Activated CD4-positive, alpha-beta memory T cell treated with anti-CD3 and anti-CD28 coated beads for 36 hours (primary cell): ENCODE data around the gene L3MBTL2. TPM values are rescaled to one million over a fixed set of nuclear protein-coding genes. Genes with fewer than 3 reads are reported as not detected.

ENCODE experiments used
- CTCF ChIA-PET: fragments of 350-600 bp; sonication (Branson Sonifier 250); formaldehyde crosslinking; loops from one replicate; lab custom pipeline; 2021; ENCODE audit warnings: antibody characterized with exemption, inconsistent platforms; lab: Charles Lee
- POLR2A ChIA-PET: fragments of 350-600 bp; sonication (Branson Sonifier 250); formaldehyde crosslinking; loops from one replicate; lab custom pipeline; 2021; ENCODE audit warnings: antibody characterized with exemption; lab: Charles Lee
- DNase-seq: peaks from one replicate; pipeline ENCODE4 v3.0.0-alpha.2; 2020
- H3K27ac Mint-ChIP-seq: one replicate; pipeline ENCODE4 v1.8.0; 2021; ENCODE audit warnings: mixed read lengths
- H3K27me3 Mint-ChIP-seq: one replicate; pipeline ENCODE4 v1.8.0; 2021; ENCODE audit warnings: mixed read lengths
- H3K36me3 Mint-ChIP-seq: one replicate; pipeline ENCODE4 v1.8.0; 2021; ENCODE audit warnings: mixed read lengths
- H3K4me1 Mint-ChIP-seq: one replicate; pipeline ENCODE4 v1.8.0; 2021; ENCODE audit warnings: low read depth, mixed read lengths
- H3K4me3 Mint-ChIP-seq: one replicate; pipeline ENCODE4 v1.8.0; 2021; ENCODE audit warnings: mild to moderate bottlenecking, mixed read lengths
- H3K9me3 Mint-ChIP-seq: one replicate; pipeline ENCODE4 v1.8.0; 2021; ENCODE audit warnings: mixed read lengths
- intact Hi-C: fragments of 100-400 bp; cut with micrococcal nuclease; formaldehyde crosslinking; loops from one replicate; pipeline ENCODE4 v1.15.1; 2023
- total RNA-seq, 2 experiments: library from RNA; stranded (reverse); gene quantifications; one replicate each; pipeline ENCODE4 v1.2.3, GENCODE V29; 2021

L3MBTL2 gene
- total RNA-seq, 2 experiments from 2014 or later, result 27.3 to 31.0 TPM

GRCh38 chr22:41237036-41237706 lies 32.1 kb downstream of the L3MBTL2 start:
- Mint-ChIP-seq H3K4me3 (peak overlapping the region; percentile 64), H3K9me3 (no peaks in the 10 kb centered on the region), H3K27ac (no peak overlapping the region), H3K4me1 (peaks cover 11% of the 10 kb centered on the region), H3K27me3 (no peaks in the 10 kb centered on the region), H3K36me3 (no peaks in the 10 kb centered on the region)
- DNase-seq, result no peak
- CTCF ChIA-PET, result interaction anchor here (0.6 to 3.6 kb wide), 48 partner anchors 8 to 739 kb away, joined by 3 to 139 read pairs (median 4); partner anchors contain the start of genes RBX1 and TEF
- intact Hi-C loops, result loop anchor here (1.0 kb wide), 1 partner anchor 315 kb away; no protein-coding TSS in a partner anchor
- POLR2A ChIA-PET, result interaction anchor here (0.7 to 1.4 kb wide), 4 partner anchors 11 to 232 kb away, joined by 3 to 6 read pairs (median 3); partner anchors contain the start of genes ACO2, EP300 and PHF5A

DNA sequence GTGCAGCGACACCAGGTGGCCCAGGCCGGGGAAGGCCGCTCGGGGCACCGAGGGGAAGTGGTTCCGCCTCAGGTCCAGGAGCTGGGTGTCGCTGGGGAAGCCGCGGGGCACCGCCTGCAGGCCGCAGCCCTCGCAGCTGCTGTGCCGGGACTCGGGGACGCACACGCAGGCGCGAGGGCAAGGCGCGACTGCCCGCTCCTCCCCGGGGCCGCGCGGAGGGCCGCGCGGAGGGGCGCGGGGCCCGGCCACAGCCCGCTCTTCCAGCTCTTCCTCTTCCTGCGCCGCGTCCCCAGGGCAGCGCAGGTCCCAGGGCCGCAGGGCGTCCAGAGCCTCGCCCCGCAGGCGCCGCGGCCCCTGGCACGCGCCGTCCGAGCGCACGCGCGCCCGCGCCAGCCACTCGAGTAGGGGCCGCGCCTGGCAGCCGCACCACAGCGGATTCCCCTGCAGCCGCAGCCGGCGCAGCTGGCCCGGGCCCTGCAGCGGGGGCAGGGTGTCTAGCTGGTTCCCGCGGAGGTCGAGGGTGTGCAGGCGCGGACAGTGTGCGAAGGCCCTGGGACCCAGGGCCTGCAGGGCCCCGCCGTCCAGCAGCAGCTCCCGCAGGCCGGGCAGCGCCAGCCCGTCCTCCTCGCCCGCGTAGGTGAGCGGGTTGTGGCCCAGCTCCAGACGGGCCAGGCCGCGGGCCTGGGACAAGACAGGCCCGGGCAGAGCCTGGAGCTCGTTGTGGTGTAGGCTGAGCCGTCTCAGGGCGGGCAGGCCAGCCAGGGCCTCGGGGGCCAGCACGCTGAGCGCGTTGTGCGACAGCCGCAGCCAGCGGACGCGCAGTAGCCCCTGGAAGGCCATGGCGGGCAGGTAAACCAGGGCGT lies 32.8 kb downstream of the L3MBTL2 start:
- Mint-ChIP-seq H3K27me3 (no peaks in the 10 kb centered on the region), H3K27ac (no peak overlapping the region), H3K4me1 (peaks cover 11% of the 10 kb centered on the region), H3K9me3 (no peaks in the 10 kb centered on the region), H3K36me3 (no peaks in the 10 kb centered on the region), H3K4me3 (no peak overlapping the region)
- ChIA-PET POLR2A (interaction anchor here (0.7 to 1.4 kb wide), 5 partner anchors 10 to 231 kb away, joined by 3 to 6 read pairs (median 3); partner anchors contain the start of genes ACO2, EP300 and PHF5A), CTCF (interaction anchor here (0.5 to 3.6 kb wide), 51 partner anchors 8 to 739 kb away, joined by 3 to 139 read pairs (median 4); partner anchors contain the start of genes RBX1 and TEF)
- intact Hi-C loops, result loop anchor here (1.0 kb wide), 1 partner anchor 316 kb away; no protein-coding TSS in a partner anchor
- DNase-seq, result peak; percentile 89

DNA sequence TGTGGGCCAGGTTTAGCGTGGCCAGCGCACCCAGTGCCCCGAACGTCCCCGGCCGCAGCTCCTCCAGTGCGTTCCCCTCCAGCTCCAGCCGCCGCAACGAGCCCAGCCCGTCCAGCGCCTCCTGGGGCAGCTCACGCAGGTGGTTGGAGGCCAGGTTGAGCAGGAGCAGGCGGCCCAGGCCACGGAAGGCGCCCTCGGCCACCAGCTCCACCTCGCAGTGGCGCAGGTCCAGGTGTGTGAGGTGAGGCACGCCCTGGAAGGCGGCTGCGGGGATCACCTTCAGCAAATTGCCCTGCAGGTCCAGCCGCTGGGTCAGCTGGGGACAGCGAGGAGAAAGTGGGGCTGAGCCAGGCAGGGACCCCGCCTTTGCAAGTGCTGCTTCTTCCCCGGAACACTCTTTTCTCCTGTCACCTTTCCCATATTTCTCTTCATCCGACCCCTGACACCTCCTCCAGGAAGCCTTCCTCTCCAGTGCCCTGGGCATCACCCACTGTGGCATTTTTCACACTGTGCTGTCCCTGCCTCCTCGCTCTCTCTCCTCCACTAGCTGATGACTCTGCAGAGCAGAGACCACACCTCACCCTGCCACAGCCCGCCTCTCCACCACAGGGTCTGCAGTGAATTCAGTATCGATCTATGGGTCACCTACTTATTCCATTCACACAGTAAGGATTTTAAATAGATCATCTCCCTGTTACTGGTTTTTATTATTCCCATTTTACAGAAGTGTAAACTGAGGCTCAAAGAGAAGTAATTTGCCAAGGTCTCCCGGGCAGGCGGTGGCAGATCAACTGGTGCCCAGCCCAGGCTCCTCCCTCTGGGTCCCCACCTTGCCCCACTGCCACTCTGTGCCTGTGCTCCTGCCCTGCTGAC lies 33.7 kb downstream of the L3MBTL2 start:
- intact Hi-C loops, result no loop called here
- DNase-seq, result no peak
- peaks cover 2% of the 10 kb centered on the region for H3K36me3 Mint-ChIP-seq
- H3K27ac Mint-ChIP-seq, result no peak overlapping the region
- H3K9me3 Mint-ChIP-seq, result no peaks in the 10 kb centered on the region
- peak overlapping the region; percentile 44 for H3K4me3 Mint-ChIP-seq
- CTCF ChIA-PET, result interaction anchor here (0.6 to 3.6 kb wide), 16 partner anchors 9 to 740 kb away, joined by 3 to 139 read pairs (median 6); partner anchors contain the start of gene RBX1
- peaks cover 11% of the 10 kb centered on the region for H3K4me1 Mint-ChIP-seq
- no peaks in the 10 kb centered on the region for H3K27me3 Mint-ChIP-seq
- POLR2A ChIA-PET, result interaction anchor here (0.9 kb wide), 1 partner anchor 21 kb away, joined by 3 read pairs; no protein-coding TSS in a partner anchor

DNA sequence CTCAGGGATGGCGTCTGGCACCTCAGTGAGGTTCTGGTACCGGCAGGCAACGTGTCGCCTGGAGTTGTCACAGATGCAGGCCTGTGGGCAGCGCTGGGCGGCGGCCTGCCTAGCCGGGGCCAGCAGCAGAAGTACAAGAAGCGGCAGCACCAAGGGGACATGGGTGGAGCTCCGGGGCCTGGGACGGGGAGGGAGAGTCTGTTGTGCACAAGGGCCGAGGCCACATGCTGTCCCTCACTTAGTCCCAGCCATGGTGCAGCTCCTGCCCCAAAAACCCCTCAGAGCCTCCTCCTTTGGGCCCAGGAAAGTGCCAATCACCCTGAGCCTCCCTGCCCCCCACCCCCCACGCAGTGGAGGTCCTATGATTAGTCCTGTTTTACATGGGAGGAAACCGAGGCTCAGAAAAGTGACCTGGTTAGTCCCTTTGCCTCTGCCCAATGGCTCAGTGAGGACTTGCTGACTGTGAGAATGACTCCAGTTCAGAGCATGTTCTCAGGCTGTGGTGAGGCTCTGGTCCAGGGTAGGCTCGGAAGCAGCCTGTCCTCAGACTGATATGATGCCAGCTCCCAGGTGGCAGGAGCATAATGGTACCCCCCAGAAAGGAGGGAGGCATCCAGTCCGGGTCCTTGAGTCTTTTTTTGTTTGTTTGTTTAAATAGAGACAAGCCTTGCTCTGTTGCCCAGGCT lies 34.5 kb downstream of the L3MBTL2 start:
- CTCF ChIA-PET, result interaction anchor here (0.6 kb wide), 1 partner anchor 382 kb away, joined by 3 read pairs; no protein-coding TSS in a partner anchor

GRCh38 chr22:41240377-41241132 lies 35.4 kb downstream of the L3MBTL2 start, which contains the start of gene CHADL:
TSS of gene CHADL (minus strand) at chr22:41240931. CDS start at chr22:41240881, 50 bp downstream.
- Mint-ChIP-seq H3K4me3 (no peak within 1 kb of the TSS), H3K27ac (no peak within 1 kb of the TSS), H3K9me3 (no peaks in the 10 kb centered on the region), H3K36me3 (peaks cover 2% of the 10 kb centered on the region), H3K27me3 (no peaks in the 10 kb centered on the region), H3K4me1 (peaks cover 11% of the 10 kb centered on the region)
- CTCF ChIA-PET, result no interaction called here
- no peak for DNase-seq
- POLR2A ChIA-PET, result no interaction called here
- intact Hi-C loops, result no loop called here

More for the DNA sequence above, 34.5 kb downstream of the L3MBTL2 start:
- peaks cover 2% of the 10 kb centered on the region for H3K36me3 Mint-ChIP-seq
- H3K4me3 Mint-ChIP-seq, result no peak overlapping the region
- no peak overlapping the region for H3K27ac Mint-ChIP-seq
- intact Hi-C loops, result no loop called here
- DNase-seq, result no peak
- POLR2A ChIA-PET, result no interaction called here
- peaks cover 11% of the 10 kb centered on the region for H3K4me1 Mint-ChIP-seq
- H3K27me3 Mint-ChIP-seq, result no peaks in the 10 kb centered on the region
- no peaks in the 10 kb centered on the region for H3K9me3 Mint-ChIP-seq

GRCh38 chr22:41241133-41241676 lies 36.1 kb downstream of the L3MBTL2 start:
- H3K27me3 Mint-ChIP-seq, result no peaks in the 10 kb centered on the region
- no peak overlapping the region for H3K27ac Mint-ChIP-seq
- peaks cover 2% of the 10 kb centered on the region for H3K36me3 Mint-ChIP-seq
- CTCF ChIA-PET, result no interaction called here
- POLR2A ChIA-PET, result no interaction called here
- no peaks in the 10 kb centered on the region for H3K9me3 Mint-ChIP-seq
- peaks cover 11% of the 10 kb centered on the region for H3K4me1 Mint-ChIP-seq
- no peak for DNase-seq
- no peak overlapping the region for H3K4me3 Mint-ChIP-seq
- intact Hi-C loops, result no loop called here

GRCh38 chr22:41242396-41243117 lies 37.4 kb downstream of the L3MBTL2 start:
- no peak overlapping the region for H3K27ac Mint-ChIP-seq
- DNase-seq, result no peak
- no peaks in the 10 kb centered on the region for H3K27me3 Mint-ChIP-seq
- H3K4me1 Mint-ChIP-seq, result peaks cover 2% of the 10 kb centered on the region
- intact Hi-C loops, result no loop called here
- ChIA-PET CTCF (interaction anchor here (1.1 kb wide), 1 partner anchor 12 kb away, joined by 4 read pairs; no protein-coding TSS in a partner anchor), POLR2A (interaction anchor here (1.2 kb wide), 1 partner anchor 12 kb away, joined by 3 read pairs; no protein-coding TSS in a partner anchor)
- H3K4me3 Mint-ChIP-seq, result no peak overlapping the region
- peaks cover 8% of the 10 kb centered on the region for H3K36me3 Mint-ChIP-seq
- no peaks in the 10 kb centered on the region for H3K9me3 Mint-ChIP-seq

- H3K36me3 Mint-ChIP-seq, result peaks cover 12% of the 10 kb centered on the region
- POLR2A ChIA-PET, result interaction anchor here (0.6 to 1.2 kb wide), 3 partner anchors 9 to 330 kb away, joined by 3 to 4 read pairs (median 3); no protein-coding TSS in a partner anchor
Observed at GRCh38 chr22:41243361-41243760, 38.2 kb downstream of the L3MBTL2 start.

DNA sequence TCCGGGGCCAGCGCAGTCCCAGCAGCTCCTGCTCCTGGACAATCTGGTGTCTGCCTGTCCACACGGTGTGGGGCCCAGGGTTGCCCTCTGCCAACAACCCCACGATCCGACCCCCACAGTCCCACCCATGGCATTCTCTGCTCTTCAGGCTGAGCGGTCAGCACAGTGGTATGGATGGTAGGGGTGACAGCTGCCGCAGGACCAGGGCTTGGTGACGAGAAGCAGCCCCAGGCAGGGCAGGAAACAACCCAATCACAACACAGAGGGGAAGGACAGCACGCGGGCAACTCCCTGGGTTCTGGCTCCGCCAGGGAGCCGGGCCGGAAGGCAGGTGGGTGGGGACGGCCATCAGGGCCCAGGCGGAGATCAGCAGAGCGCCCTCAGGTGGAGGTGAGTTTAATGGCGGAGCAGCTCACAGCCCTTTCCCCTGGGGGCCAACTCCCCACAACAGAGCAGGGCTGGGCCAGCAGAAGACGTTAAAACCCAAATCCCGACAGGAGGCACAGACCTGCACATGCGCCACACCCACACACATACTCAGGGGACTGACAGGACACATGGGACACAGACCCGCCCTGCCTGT lies 40.9 kb downstream of the L3MBTL2 start:
- H3K9me3 Mint-ChIP-seq, result no peaks in the 10 kb centered on the region
- no peak overlapping the region for H3K4me3 Mint-ChIP-seq
- no peaks in the 10 kb centered on the region for H3K27me3 Mint-ChIP-seq
- H3K4me1 Mint-ChIP-seq, result no peaks in the 10 kb centered on the region
- no peak for DNase-seq
- ChIA-PET CTCF (interaction anchor here (1.1 kb wide), 1 partner anchor 9 kb away, joined by 5 read pairs; no protein-coding TSS in a partner anchor), POLR2A (no interaction called here)
- H3K27ac Mint-ChIP-seq, result no peak overlapping the region
- intact Hi-C loops, result no loop called here
- peaks cover 27% of the 10 kb centered on the region for H3K36me3 Mint-ChIP-seq

More at GRCh38 chr22:41243361-41243760, 38.2 kb downstream of the L3MBTL2 start:
- H3K9me3 Mint-ChIP-seq, result no peaks in the 10 kb centered on the region
- no peak for DNase-seq
- no peak overlapping the region for H3K4me3 Mint-ChIP-seq
- H3K27me3 Mint-ChIP-seq, result no peaks in the 10 kb centered on the region
- H3K27ac Mint-ChIP-seq, result peak overlapping the region; percentile 42
- peaks cover 2% of the 10 kb centered on the region for H3K4me1 Mint-ChIP-seq
- intact Hi-C loops, result no loop called here
- CTCF ChIA-PET, result interaction anchor here (0.5 to 1.1 kb wide), 2 partner anchors 13 to 904 kb away, joined by 3 to 4 read pairs; no protein-coding TSS in a partner anchor
